CD4-positive, CD25-positive, alpha-beta regulatory T cell (primary cell): Measurements from ENCODE around the gene TEDC1. TPM values are rescaled to one million over a fixed set of nuclear protein-coding genes. Genes with fewer than 3 reads are reported as not detected.

ENCODE experiments used
- ATAC-seq, 2 donors: fragments of 150-1000 bp; cut with Tn5 transposase; one replicate each; pipeline ENCODE4 v1.10.0; 2021; ENCODE audit warnings: low read depth in 2 of 2, moderate number of reproducible peaks in 2 of 2, moderate library complexity in 1 of 2
- DNase-seq, 3 donors: peaks; one replicate each; pipeline versions ENCODE4 v3.0.0 to v3.0.0-alpha.2; 2012 to 2022; ENCODE audit warnings: mixed read lengths in 1 of 3
- H3K27ac ChIP-seq: one replicate; pipeline ENCODE4 v1.7.0; 2013; ENCODE audit warnings: mild to moderate bottlenecking, low read length; ENCODE audit not compliant: insufficient read depth, poor library complexity, severe bottlenecking
- H3K27me3 ChIP-seq: one replicate; pipeline ENCODE4 v1.7.0; 2013; ENCODE audit warnings: low read length; ENCODE audit not compliant: control insufficient read depth, insufficient read depth
- H3K36me3 ChIP-seq: one replicate; pipeline ENCODE4 v1.7.0; 2013; ENCODE audit warnings: mild to moderate bottlenecking, low read length, moderate library complexity; ENCODE audit not compliant: control insufficient read depth, insufficient read depth
- H3K4me1 ChIP-seq: 2 replicates; pipeline ENCODE4 v1.7.0; 2013; ENCODE audit warnings: mild to moderate bottlenecking, low read length; ENCODE audit not compliant: insufficient read depth, control insufficient read depth, poor library complexity, severe bottlenecking
- H3K4me3 ChIP-seq: one replicate; pipeline ENCODE4 v1.7.0; 2013; ENCODE audit warnings: low read depth, mild to moderate bottlenecking, low read length, moderate library complexity
- H3K9me3 ChIP-seq, 2 experiments: 1 replicate in 1 of 2; 2 replicates in 1 of 2; pipeline ENCODE4 v1.7.0; 2013; ENCODE audit warnings: low read length in 2 of 2, mild to moderate bottlenecking in 1 of 2, moderate library complexity in 1 of 2; ENCODE audit not compliant: control insufficient read depth in 2 of 2
- H3K27ac Mint-ChIP-seq, 3 donors: one replicate each; pipeline ENCODE4 v1.8.0; 2020 to 2022; ENCODE audit warnings: mild to moderate bottlenecking in 3 of 3, mixed read lengths in 3 of 3, moderate library complexity in 2 of 3
- H3K27me3 Mint-ChIP-seq: one replicate; pipeline ENCODE4 v1.8.0; 2022; ENCODE audit warnings: mild to moderate bottlenecking, mixed read lengths
- H3K36me3 Mint-ChIP-seq: one replicate; pipeline ENCODE4 v1.8.0; 2020; ENCODE audit warnings: mixed read lengths
- H3K4me1 Mint-ChIP-seq, 4 donors: one replicate each; pipeline ENCODE4 v1.8.0; 2020 to 2022; ENCODE audit warnings: mixed read lengths in 4 of 4, mild to moderate bottlenecking in 1 of 4
- H3K4me3 Mint-ChIP-seq, 4 donors: one replicate each; pipeline ENCODE4 v1.8.0; 2020 to 2022; ENCODE audit warnings: mild to moderate bottlenecking in 4 of 4, mixed read lengths in 4 of 4, moderate library complexity in 3 of 4
- H3K9me3 Mint-ChIP-seq, 7 donors: one replicate each; pipeline ENCODE4 v1.8.0; 2020 to 2022; ENCODE audit warnings: mixed read lengths in 7 of 7, mild to moderate bottlenecking in 3 of 7, moderate library complexity in 2 of 7
- polyA plus RNA-seq, 4 donors: library from polyadenylated mRNA; unstranded; fragments of 300-500 nt; fragmentation: Illumina TruSeq; gene quantifications; one replicate each; pipeline ENCODE4 v1.2.3, GENCODE V29; 2021
- total RNA-seq: library from RNA; stranded (reverse); gene quantifications from one replicate; pipeline ENCODE4 v1.2.3, GENCODE V29; 2022

TEDC1 gene, protein sequence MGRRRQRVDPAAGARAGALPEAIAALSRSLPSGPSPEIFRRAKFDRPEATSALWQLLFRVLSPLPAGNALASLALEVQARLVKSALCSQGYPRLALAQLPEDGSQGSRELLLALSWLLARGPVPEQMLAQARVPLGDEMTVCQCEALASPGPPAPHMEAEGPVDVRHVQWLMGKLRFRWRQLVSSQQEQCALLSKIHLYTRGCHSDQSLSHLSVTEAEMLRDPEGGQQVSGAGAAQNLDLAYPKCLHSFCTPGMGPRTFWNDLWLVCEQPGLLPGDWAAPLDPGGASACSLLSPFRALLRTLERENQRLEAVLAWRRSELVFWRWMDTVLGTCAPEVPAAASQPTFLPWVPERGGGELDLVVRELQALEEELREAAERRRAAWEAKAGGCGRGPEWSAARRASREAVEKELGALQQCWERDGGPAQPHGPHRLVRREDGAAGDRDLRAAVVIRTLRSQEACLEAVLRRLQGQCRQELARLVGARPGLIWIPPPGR
- total RNA-seq (118 TPM), polyA plus RNA-seq (10 to 100 TPM in 1 of 4 donors, 1 to 10 TPM in 3; 5.5 to 10.4 (median 7.9) TPM)

DNA sequence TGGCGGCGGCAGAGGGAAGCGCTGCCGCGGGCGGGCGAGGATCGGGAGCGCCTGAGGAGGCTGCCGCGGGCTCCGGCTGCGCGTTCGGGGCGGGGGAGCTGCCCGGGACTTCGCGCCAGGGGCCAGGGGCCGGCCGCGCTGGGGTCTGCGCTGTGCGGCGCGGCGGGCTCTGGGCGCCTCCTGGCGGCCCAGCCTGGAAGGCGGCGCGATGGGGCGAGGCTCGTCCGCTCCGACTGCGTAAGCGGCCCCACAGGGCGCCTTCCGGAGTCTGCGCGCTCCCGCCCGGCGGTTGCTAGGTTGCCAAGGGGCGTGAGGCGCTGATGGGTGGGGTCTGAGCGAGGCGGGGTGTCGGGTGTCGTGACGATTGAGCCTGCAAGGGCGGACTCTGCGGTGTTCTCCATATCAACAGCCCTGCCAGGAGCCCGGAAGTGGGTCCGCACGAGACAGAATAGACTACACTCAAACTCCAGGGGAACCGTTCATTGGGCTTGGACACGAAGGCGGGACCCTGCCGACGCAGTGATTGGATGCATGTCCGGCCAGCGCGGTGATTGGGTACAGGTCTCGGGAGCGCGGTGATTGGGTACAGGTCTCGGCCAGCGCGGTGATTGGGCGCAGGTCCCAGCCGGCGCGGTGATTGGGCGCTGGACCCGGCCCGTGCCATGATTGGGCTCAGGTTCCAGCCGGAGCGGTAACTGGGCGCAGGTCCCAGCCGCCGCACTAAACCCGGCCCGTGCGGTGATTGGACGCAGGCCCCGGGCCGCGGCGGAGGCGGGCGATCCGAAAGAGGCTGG, at the start of gene TEDC1:
TEDC1 (plus strand) TSS at position 675 of the 794 bp plus-strand sequence. CDS start 130 bp downstream, outside the sequence.
- H3K4me3 Mint-ChIP-seq: peak within 1 kb of the TSS; percentile 90 to 99 (median 94)
- ATAC-seq (peak; percentile 75 to 78), DNase-seq (peak; percentile 99 to 100 (median 100))
- Histone ChIP-seq H3K36me3 (no peaks in the 10 kb centered on the region), H3K27ac (peak within 1 kb of the TSS; percentile 100), H3K9me3 (no peaks in the 10 kb centered on the region), H3K27me3 (no peaks in the 10 kb centered on the region), H3K4me1 (peaks cover 55% of the 10 kb centered on the region), H3K4me3 (no peak within 1 kb of the TSS)
- no peaks in the 10 kb centered on the region for H3K9me3 Mint-ChIP-seq
- peak within 1 kb of the TSS; percentile 91 to 95 (median 95) for H3K27ac Mint-ChIP-seq
- H3K4me1 Mint-ChIP-seq: peaks cover 0 to 41% (median 5%) of the 10 kb centered on the region in 4 donors
- H3K27me3 Mint-ChIP-seq: peaks cover 5% of the 10 kb centered on the region
- H3K36me3 Mint-ChIP-seq: no peaks in the 10 kb centered on the region

DNA sequence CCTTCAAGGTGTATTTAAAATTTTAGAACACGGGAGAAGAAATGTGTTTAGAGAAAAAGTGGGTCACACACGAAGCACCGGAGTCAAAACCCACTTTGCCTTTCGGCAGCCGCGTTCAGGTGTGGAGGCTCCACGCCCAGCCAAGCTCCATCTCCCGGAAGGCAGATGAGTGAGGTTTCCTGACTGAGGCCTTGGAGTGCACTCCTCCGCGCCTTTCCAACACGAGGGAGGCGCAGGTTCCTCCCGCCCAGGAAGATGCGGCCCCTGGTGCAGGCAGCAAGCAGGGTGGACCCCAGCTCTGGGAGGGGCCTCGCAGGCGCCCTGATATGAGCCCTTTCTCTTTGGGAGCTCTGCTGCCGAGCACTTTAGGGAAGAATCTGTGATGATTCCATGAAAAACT, 48.9 kb upstream of the TEDC1 start:
- Histone ChIP-seq H3K4me3 (no peak overlapping the region), H3K27me3 (no peaks in the 10 kb centered on the region), H3K9me3 (no peaks in the 10 kb centered on the region), H3K36me3 (no peaks in the 10 kb centered on the region), H3K27ac (no peak overlapping the region), H3K4me1 (no peaks in the 10 kb centered on the region)
- DNase-seq (no peak), ATAC-seq (no peak)
- H3K27me3 Mint-ChIP-seq: no peaks in the 10 kb centered on the region
- no peaks in the 10 kb centered on the region for H3K9me3 Mint-ChIP-seq
- H3K4me1 Mint-ChIP-seq: peaks cover 0 to 4% (median 2%) of the 10 kb centered on the region in 4 donors
- H3K36me3 Mint-ChIP-seq: peaks cover 4% of the 10 kb centered on the region
- no peak overlapping the region for H3K4me3 Mint-ChIP-seq
- no peak overlapping the region for H3K27ac Mint-ChIP-seq

DNA sequence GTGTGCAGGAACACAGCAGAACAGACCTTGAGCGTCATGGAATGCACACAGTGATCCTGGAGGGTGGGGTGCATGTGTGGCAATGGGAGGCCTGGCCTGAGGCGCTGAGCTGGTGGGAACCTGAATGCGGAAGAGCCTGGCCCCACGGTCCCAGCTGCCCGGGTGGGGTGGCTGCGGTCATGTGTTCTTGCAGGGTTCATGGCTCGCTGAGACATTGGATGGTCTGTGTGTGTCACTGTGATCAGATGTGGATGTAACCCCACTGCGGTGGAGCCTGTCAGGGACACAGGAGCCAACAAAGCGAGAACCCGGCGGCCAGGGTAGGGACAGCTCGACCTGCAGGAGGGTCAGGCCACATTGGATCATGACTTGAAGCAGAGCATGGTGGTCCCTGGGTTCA, 48.2 kb upstream of the TEDC1 start:
- DNase-seq: no peak
- Histone ChIP-seq H3K4me1 (no peaks in the 10 kb centered on the region), H3K4me3 (no peak overlapping the region), H3K9me3 (no peaks in the 10 kb centered on the region), H3K27me3 (no peaks in the 10 kb centered on the region), H3K27ac (no peak overlapping the region), H3K36me3 (no peaks in the 10 kb centered on the region)
- Mint-ChIP-seq H3K36me3 (peaks cover 4% of the 10 kb centered on the region), H3K9me3 (no peaks in the 10 kb centered on the region), H3K4me1 (peaks cover 0 to 4% (median 2%) of the 10 kb centered on the region in 4 donors), H3K27me3 (no peaks in the 10 kb centered on the region), H3K4me3 (no peak overlapping the region), H3K27ac (peak overlapping the region in 1 of 3 donors; percentile 31)
- no peak for ATAC-seq

DNA sequence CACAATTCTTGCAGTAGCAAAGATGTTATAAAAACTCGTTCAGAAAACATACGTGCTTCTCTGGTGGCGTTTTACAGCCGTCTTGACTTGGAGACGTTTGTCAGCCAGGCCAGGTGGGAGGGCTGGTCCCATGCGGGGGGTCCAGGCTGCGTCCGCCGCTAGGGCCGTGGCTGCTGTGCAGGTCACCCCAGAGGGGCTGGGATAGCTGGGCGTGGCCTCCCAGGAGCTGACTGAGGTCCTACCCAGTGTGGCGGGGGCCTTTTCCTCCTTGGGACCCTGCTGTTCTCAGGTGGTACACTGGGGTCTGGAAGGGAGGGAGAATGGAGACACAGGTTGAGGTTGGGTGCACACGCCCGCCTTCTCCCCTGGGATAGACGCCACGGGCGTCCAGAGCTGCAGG, 46.2 kb upstream of the TEDC1 start:
- Mint-ChIP-seq H3K4me1 (peaks cover 0 to 4% (median 2%) of the 10 kb centered on the region in 4 donors), H3K27ac (no peak overlapping the region), H3K9me3 (no peaks in the 10 kb centered on the region), H3K27me3 (no peaks in the 10 kb centered on the region), H3K36me3 (peaks cover 4% of the 10 kb centered on the region), H3K4me3 (no peak overlapping the region)
- H3K9me3 ChIP-seq: no peaks in the 10 kb centered on the region
- no peaks in the 10 kb centered on the region for H3K36me3 ChIP-seq
- no peak overlapping the region for H3K27ac ChIP-seq
- peaks cover 7% of the 10 kb centered on the region for H3K4me1 ChIP-seq
- H3K27me3 ChIP-seq: no peaks in the 10 kb centered on the region
- DNase-seq (no peak), ATAC-seq (no peak)
- H3K4me3 ChIP-seq: no peak overlapping the region

DNA sequence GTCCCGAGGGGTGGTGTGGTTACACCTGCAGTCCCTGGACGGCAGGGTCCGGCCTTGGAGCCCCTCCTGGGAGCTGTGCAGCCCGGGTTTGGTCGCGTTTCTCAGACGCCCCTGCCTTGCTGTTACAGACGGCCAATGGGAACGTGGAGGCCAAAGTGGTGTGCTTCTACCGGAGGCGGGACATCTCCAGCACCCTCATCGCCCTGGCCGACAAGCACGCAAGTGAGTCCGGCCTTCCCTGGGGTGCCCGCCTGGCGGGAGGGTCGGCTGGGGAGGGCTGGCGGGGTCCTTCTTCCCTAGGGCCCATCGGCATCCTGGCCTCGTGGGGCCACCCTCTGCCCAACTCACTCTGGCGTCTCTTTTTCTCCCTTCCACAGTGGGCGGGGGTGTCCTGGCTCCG, 45.8 kb upstream of the TEDC1 start:
- H3K27ac ChIP-seq: no peak overlapping the region
- H3K4me3 ChIP-seq: no peak overlapping the region
- H3K4me1 ChIP-seq: peaks cover 7% of the 10 kb centered on the region
- Mint-ChIP-seq H3K9me3 (no peaks in the 10 kb centered on the region), H3K4me3 (no peak overlapping the region), H3K36me3 (peaks cover 4% of the 10 kb centered on the region), H3K27me3 (no peaks in the 10 kb centered on the region), H3K27ac (peak overlapping the region in 1 of 3 donors; percentile 38), H3K4me1 (peaks cover 0 to 4% (median 2%) of the 10 kb centered on the region in 4 donors)
- no peak for ATAC-seq
- no peaks in the 10 kb centered on the region for H3K27me3 ChIP-seq
- no peak for DNase-seq
- peaks cover 4% of the 10 kb centered on the region for H3K36me3 ChIP-seq
- H3K9me3 ChIP-seq: no peaks in the 10 kb centered on the region

DNA sequence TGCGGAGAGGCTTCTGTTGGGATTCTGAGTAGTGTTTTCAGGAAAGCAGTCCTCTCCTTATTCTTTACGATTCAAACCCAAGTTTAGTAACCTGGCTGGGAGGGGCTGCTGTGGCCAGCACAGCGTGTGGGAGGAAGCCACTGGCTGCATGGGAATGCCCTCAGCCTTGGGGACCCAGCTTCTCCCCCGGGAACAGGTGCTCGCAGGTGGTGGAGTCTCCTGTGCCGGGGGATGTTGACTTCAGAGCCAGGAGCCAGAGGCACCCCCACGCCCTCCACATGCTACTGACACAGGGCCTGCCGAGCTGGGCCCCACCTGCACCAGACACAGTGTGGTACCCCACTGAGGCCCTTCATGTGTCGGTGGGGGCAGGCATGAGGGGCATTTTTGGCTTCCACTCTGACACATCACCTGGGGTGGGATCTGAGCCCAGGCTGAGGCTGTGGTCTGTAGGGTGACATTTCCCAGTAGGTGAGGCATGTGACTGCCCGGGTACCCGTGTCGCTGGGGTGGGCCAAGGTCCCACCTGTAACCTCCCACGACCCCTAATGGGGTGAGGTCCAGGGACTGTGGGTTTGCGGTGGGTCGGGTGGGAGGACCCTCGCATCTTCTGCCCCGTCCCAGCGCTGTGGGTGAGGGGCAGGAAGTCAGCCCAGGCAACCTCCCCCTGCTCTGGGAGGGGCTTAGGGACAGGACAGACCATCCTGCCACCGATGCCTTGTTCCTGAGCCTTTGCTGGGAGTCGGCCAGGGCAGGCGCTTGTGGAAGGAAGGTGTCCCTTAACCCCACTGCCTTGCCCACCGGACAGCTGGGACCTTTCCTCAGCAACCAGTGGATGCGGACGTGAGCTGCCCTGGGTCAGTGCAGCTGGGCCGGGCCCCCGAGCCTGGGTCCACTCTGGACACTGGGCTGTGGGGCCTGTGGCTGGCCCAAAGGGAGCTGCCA, 44.9 kb upstream of the TEDC1 start:
- Mint-ChIP-seq H3K9me3 (no peaks in the 10 kb centered on the region), H3K4me1 (peaks cover 0 to 4% (median 2%) of the 10 kb centered on the region in 4 donors), H3K27me3 (no peaks in the 10 kb centered on the region), H3K4me3 (no peak overlapping the region), H3K27ac (peak overlapping the region in 1 of 3 donors; percentile 38), H3K36me3 (peaks cover 4% of the 10 kb centered on the region)
- DNase-seq (no peak), ATAC-seq (no peak)
- peaks cover 5% of the 10 kb centered on the region for H3K36me3 ChIP-seq
- H3K4me3 ChIP-seq: no peak overlapping the region
- H3K27me3 ChIP-seq: no peaks in the 10 kb centered on the region
- H3K27ac ChIP-seq: no peak overlapping the region
- H3K4me1 ChIP-seq: peaks cover 7% of the 10 kb centered on the region
- H3K9me3 ChIP-seq: no peaks in the 10 kb centered on the region

DNA sequence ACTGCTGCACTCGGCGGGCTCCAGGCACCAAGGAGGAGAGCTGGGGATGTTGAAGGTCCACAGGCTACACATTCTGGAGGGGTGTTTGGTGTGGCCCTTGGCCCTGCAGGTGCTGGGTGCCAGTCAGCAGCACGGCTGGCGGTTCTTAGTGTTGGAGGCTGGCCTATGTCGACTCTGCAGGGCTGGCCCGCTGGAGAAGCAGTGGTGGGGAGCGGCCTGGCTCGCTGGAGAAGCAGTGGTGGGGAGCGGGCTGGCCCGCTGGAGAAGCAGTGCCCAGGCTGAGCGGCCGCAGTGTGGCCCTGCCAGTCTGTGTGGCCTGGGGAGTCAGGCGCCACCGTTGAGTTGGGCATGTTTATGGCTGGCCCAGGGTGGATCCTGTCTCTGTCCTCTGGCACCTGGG, 44.1 kb upstream of the TEDC1 start:
- no peaks in the 10 kb centered on the region for H3K27me3 Mint-ChIP-seq
- Histone ChIP-seq H3K4me3 (no peak overlapping the region), H3K36me3 (peaks cover 9% of the 10 kb centered on the region), H3K9me3 (no peaks in the 10 kb centered on the region), H3K27ac (no peak overlapping the region), H3K4me1 (peaks cover 7% of the 10 kb centered on the region), H3K27me3 (no peaks in the 10 kb centered on the region)
- no peaks in the 10 kb centered on the region for H3K9me3 Mint-ChIP-seq
- ATAC-seq (no peak), DNase-seq (no peak)
- no peak overlapping the region for H3K4me3 Mint-ChIP-seq
- H3K27ac Mint-ChIP-seq: no peak overlapping the region
- H3K4me1 Mint-ChIP-seq: peaks cover 0 to under 1% (median under 1%) of the 10 kb centered on the region in 4 donors
- H3K36me3 Mint-ChIP-seq: peaks cover 4% of the 10 kb centered on the region
